ENCODE measurements around the gene FREM1. TPM values are rescaled to one million over a fixed set of nuclear protein-coding genes. Genes with fewer than 3 reads are reported as not detected.

The FREM1 gene
- total and polyA plus RNA-seq, 9 donors, result 0.61 to 9.2 (median 2.8) TPM

- no peaks in the 10 kb centered on the region for H3K27me3 ChIP-seq
- no peak overlapping the region for H3K4me3 ChIP-seq
- 38 to 55% (median 44%) methylated on average over 1 of the region's 1 CpG for WGBS, 3 donors
- intact Hi-C loops (cut with DNase I), result no loop called here
- no peaks in the 10 kb centered on the region for H3K9me3 ChIP-seq
- no peak for TF ChIP-seq CTCF (IDR thresholded peaks at IDR 0.05)
- no peak for TF ChIP-seq POLR2A (IDR thresholded peaks at IDR 0.05)
- no peak for TF ChIP-seq EP300 (IDR thresholded peaks at IDR 0.05)
- DNase-seq, result no peak
- H3K36me3 ChIP-seq, result no peaks in the 10 kb centered on the region
- H3K27ac ChIP-seq, result no peak overlapping the region
- H3K4me1 ChIP-seq (ENCODE audit: insufficient read depth), result peaks cover 3% of the 10 kb centered on the region
Measured at GRCh38 chr9:14895806-14896205, 14.4 kb downstream of the FREM1 start.

DNA sequence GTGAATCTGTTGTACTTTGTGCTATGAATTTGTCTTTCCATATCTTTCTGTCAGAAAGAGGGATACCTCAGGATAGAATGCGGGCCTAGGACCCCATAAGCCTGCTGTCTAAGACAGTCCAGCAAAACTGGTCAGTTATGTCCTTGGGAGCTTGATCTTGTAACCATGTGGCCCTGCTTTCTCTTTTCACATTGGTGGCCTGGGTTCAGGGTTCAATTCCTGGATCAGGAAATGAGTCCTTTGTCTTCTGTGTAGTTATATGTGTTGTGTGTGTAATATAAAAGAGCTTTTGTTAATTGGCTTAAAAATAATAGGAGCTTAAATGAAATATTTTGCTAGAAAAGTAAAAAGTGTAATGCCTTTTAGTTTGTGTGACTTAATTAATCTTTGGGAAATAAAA lies 16.9 kb downstream of the FREM1 start:
- Histone ChIP-seq H3K4me1 (ENCODE audit: insufficient read depth) (no peaks in the 10 kb centered on the region), H3K9me3 (no peaks in the 10 kb centered on the region), H3K36me3 (no peaks in the 10 kb centered on the region), H3K27ac (no peak overlapping the region), H3K4me3 (no peak overlapping the region), H3K27me3 (no peaks in the 10 kb centered on the region)
- TF ChIP-seq CTCF (IDR thresholded peaks at IDR 0.05), result no peak
- TF ChIP-seq POLR2A (IDR thresholded peaks at IDR 0.05), result no peak
- no peak for TF ChIP-seq EP300 (IDR thresholded peaks at IDR 0.05)
- intact Hi-C loops (cut with DNase I), result no loop called here
- DNase-seq, result no peak
- WGBS, 3 donors, result 95 to 97% (median 97%) methylated on average over 1 of the region's 1 CpG

GRCh38 chr9:14891332-14891731 lies 18.9 kb downstream of the FREM1 start:
- no peak for TF ChIP-seq POLR2A (IDR thresholded peaks at IDR 0.05)
- no peak for TF ChIP-seq CTCF (IDR thresholded peaks at IDR 0.05)
- TF ChIP-seq EP300 (IDR thresholded peaks at IDR 0.05), result no peak
- Histone ChIP-seq H3K36me3 (no peaks in the 10 kb centered on the region), H3K9me3 (no peaks in the 10 kb centered on the region), H3K27ac (no peak overlapping the region), H3K4me1 (ENCODE audit: insufficient read depth) (no peaks in the 10 kb centered on the region), H3K27me3 (no peaks in the 10 kb centered on the region), H3K4me3 (no peak overlapping the region)
- DNase-seq, result no peak
- 0 to 51% (median 44%) methylated on average over 1 of the region's 1 CpG for WGBS, 3 donors
- intact Hi-C loops (cut with DNase I), result no loop called here

DNA sequence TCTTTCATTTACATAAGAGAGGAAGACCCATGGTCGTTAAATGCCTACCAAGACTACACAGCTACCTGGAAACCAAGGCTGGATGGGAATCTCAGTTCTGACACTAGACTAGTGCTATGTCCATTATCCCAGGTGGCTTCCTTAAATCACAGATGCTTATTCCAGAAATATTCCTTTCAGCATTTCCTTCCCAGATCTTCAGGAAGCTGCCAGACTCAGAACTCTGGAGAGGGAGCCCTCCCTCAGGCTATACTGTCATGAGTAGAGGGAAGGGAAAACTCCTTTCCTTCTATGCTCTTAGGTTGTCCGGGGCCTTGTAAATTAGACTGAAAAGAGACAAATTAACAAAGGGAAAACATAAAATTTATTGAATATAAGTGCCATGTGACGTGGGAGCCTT lies 20.8 kb downstream of the FREM1 start:
- no peaks in the 10 kb centered on the region for H3K9me3 ChIP-seq
- H3K27me3 ChIP-seq, result no peaks in the 10 kb centered on the region
- DNase-seq, result no peak
- 76 to 78% (median 77%) methylated on average over 3 of the region's 3 CpGs for WGBS, 3 donors
- intact Hi-C loops (cut with DNase I), result no loop called here
- no peaks in the 10 kb centered on the region for H3K36me3 ChIP-seq
- H3K27ac ChIP-seq, result no peak overlapping the region
- no peak overlapping the region for H3K4me3 ChIP-seq
- H3K4me1 ChIP-seq (ENCODE audit: insufficient read depth), result no peaks in the 10 kb centered on the region
- TF ChIP-seq POLR2A (IDR thresholded peaks at IDR 0.05) (no peak), CTCF (IDR thresholded peaks at IDR 0.05) (no peak), EP300 (IDR thresholded peaks at IDR 0.05) (no peak)

- Histone ChIP-seq H3K27ac (no peak overlapping the region), H3K27me3 (no peaks in the 10 kb centered on the region), H3K4me3 (no peak overlapping the region), H3K4me1 (ENCODE audit: insufficient read depth) (no peaks in the 10 kb centered on the region), H3K9me3 (no peaks in the 10 kb centered on the region), H3K36me3 (no peaks in the 10 kb centered on the region)
- DNase-seq, result no peak
- WGBS, 3 donors, result 18 to 30% (median 19%) methylated on average over 1 of the region's 1 CpG
- TF ChIP-seq EP300 (IDR thresholded peaks at IDR 0.05) (no peak), CTCF (IDR thresholded peaks at IDR 0.05) (no peak), POLR2A (IDR thresholded peaks at IDR 0.05) (no peak)
- intact Hi-C loops (cut with DNase I), result no loop called here
Measured at GRCh38 chr9:14888875-14889274, 21.4 kb downstream of the FREM1 start.
